Measurements from ENCODE around the gene TTLL9.
A peak's percentile ranks its signal among the peaks of the same experiment; 100 is the strongest.

TTLL9 gene, protein sequence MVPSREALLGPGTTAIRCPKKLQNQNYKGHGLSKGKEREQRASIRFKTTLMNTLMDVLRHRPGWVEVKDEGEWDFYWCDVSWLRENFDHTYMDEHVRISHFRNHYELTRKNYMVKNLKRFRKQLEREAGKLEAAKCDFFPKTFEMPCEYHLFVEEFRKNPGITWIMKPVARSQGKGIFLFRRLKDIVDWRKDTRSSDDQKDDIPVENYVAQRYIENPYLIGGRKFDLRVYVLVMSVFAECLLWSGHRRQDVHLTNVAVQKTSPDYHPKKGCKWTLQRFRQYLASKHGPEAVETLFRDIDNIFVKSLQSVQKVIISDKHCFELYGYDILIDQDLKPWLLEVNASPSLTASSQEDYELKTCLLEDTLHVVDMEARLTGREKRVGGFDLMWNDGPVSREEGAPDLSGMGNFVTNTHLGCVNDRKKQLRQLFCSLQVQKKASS

DNA sequence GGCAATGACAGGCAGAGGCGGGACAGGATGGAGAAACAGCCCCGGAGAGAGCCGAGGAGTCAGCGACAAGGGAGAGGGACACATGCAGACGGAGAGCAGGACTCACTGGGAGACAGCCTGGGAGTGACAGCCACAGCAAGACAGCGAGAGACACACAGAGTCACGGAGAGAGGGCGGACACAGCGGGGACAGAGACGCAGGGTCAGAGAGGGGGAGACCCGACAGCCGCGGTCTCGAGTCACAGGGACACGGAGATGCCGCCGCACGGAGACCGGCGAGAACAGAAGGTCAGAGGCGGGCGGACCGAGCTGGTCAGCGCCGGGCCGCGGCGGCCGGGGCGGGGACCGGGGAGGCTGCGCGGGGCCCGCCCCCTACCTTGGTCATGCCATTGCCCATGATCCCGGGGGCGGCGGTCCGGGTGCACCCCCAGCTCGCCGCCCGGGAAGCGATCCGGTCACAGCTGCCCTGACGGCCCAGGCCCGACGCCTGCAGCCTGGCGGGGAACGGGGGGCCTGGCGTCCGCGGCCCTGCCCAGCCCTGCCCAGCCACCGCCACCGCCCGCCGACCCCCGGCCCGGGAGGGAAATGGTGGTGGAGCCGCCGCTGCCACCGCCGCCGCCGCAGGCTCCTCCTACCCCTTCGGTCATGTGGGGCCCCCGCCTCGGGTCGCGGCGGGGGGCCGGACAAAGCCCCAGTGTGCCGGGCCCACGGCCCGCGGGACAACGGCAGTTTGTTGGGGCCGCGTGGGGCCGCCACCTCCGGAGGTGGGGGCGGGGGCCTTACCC lies at the start of gene TTLL9, which contains the start of gene DUSP15:
Gene TTLL9, plus strand, starts transcription at position 693 of the 784 bp plus-strand sequence. CDS start 493 bp downstream, outside the sequence.
Gene DUSP15, minus strand, starts transcription at position 586 of the 784 bp plus-strand sequence. Its CDS starts 190 bp downstream, at position 396.
- DNase-seq (ENCODE audit: low read depth, low spot score): no peak
- peaks cover 33% of the 10 kb centered on the region for H3K27me3 ChIP-seq (ENCODE audit: insufficient read depth, insufficient read length)
- peak within 1 kb of the TSS; percentile 75 for H3K9ac ChIP-seq (ENCODE audit: insufficient read length, low read depth)
- TF ChIP-seq ZNF274 (IDR thresholded peaks at IDR 0.05; ENCODE audit: low read depth, low read length) (no peak), SUZ12 (IDR thresholded peaks at IDR 0.05; ENCODE audit: extremely low read depth, insufficient read depth, insufficient read length) (no peak), YY1 (IDR thresholded peaks at IDR 0.05; ENCODE audit: insufficient read depth, insufficient read length) (no peak)
- no peaks in the 10 kb centered on the region for H3K36me3 ChIP-seq (ENCODE audit: insufficient read depth, insufficient read length, low read length)
- no peaks in the 10 kb centered on the region for H3K4me1 ChIP-seq (ENCODE audit: insufficient read depth, insufficient read length)
- no peaks in the 10 kb centered on the region for H3K9me3 ChIP-seq (ENCODE audit: insufficient read depth, low read length)
- H3K4me3 ChIP-seq (ENCODE audit: insufficient read length, low read depth): peak within 1 kb of the TSS; percentile 67

DNA sequence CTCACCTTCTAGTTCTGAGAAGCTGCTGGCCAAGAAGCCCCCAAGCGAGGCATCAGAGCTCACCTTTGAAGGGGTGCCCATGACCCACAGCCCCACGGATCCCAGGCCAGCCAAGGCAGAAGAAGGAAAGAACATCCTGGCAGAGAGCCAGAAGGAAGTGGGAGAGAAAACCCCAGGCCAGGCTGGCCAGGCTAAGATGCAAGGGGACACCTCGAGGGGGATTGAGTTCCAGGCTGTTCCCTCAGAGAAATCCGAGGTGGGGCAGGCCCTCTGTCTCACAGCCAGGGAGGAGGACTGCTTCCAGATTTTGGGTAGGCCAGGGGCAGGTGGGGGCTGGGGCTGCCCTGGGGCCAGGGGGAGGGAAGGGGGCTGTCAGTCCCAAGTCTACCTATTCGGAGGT lies 49.0 kb upstream of the TTLL9 start:
- Histone ChIP-seq H3K4me3 (ENCODE audit: insufficient read length, low read depth) (no peak overlapping the region), H3K36me3 (ENCODE audit: insufficient read depth, insufficient read length, low read length) (no peaks in the 10 kb centered on the region), H3K9me3 (ENCODE audit: insufficient read depth, low read length) (no peaks in the 10 kb centered on the region), H3K4me1 (ENCODE audit: insufficient read depth, insufficient read length) (peaks cover 15% of the 10 kb centered on the region), H3K9ac (ENCODE audit: insufficient read length, low read depth) (no peak overlapping the region), H3K27me3 (ENCODE audit: insufficient read depth, insufficient read length) (no peaks in the 10 kb centered on the region)
- TF ChIP-seq ZNF274 (IDR thresholded peaks at IDR 0.05; ENCODE audit: low read depth, low read length) (no peak), SUZ12 (IDR thresholded peaks at IDR 0.05; ENCODE audit: extremely low read depth, insufficient read depth, insufficient read length) (no peak), YY1 (IDR thresholded peaks at IDR 0.05; ENCODE audit: insufficient read depth, insufficient read length) (no peak)
- no peak for DNase-seq (ENCODE audit: low read depth, low spot score)

DNA sequence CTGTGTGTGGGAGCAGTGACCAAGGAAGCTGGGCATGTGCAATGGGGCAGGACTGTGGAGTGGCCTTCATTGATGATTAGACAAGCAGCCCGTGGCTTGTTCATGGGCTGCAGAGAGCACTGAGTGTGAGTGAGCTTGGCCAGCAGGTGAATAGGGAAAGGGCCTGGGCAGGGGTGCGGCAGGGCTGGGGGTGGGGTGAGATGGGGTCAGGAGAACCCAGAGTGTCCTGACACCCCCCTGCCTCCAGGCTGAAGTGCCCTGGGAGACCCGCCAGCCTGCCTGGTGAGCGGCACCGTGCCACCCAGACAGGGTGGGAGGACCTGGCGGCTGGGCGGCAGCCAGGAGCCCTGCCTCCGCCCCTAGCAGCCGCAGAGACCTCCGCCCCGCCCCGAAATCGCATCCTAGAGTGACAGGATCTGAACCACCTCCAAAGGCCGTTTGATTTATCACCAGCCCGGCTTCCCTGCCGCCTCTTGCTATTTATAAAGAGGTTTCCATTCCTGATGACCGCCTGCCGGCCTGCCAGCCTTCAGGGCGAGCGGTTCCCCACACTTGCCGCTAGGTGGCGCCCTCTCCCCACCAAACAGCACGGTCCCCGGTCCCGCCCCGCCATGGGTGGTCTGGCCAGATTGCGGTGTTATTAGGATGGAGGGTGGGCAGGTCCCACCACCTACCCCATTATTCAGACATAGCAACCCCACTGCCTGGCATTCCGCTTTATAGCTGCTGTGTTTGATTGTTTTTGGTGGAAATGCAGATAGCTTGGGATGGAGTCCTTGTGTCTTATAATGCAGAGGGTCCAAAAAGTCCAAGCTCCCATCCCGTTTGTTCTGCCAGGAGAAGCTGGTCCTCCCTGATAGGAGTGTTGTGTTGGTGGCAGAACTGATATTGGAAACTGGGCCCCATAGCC lies 47.8 kb upstream of the TTLL9 start:
- no peaks in the 10 kb centered on the region for H3K9me3 ChIP-seq (ENCODE audit: insufficient read depth, low read length)
- H3K4me3 ChIP-seq (ENCODE audit: insufficient read length, low read depth): no peak overlapping the region
- TF ChIP-seq YY1 (IDR thresholded peaks at IDR 0.05; ENCODE audit: insufficient read depth, insufficient read length): no peak
- no peak for TF ChIP-seq SUZ12 (IDR thresholded peaks at IDR 0.05; ENCODE audit: extremely low read depth, insufficient read depth, insufficient read length)
- no peak for TF ChIP-seq ZNF274 (IDR thresholded peaks at IDR 0.05; ENCODE audit: low read depth, low read length)
- H3K27me3 ChIP-seq (ENCODE audit: insufficient read depth, insufficient read length): no peaks in the 10 kb centered on the region
- peaks cover 5% of the 10 kb centered on the region for H3K36me3 ChIP-seq (ENCODE audit: insufficient read depth, insufficient read length, low read length)
- DNase-seq (ENCODE audit: low read depth, low spot score): no peak
- H3K4me1 ChIP-seq (ENCODE audit: insufficient read depth, insufficient read length): peaks cover 15% of the 10 kb centered on the region
- no peak overlapping the region for H3K9ac ChIP-seq (ENCODE audit: insufficient read length, low read depth)

DNA sequence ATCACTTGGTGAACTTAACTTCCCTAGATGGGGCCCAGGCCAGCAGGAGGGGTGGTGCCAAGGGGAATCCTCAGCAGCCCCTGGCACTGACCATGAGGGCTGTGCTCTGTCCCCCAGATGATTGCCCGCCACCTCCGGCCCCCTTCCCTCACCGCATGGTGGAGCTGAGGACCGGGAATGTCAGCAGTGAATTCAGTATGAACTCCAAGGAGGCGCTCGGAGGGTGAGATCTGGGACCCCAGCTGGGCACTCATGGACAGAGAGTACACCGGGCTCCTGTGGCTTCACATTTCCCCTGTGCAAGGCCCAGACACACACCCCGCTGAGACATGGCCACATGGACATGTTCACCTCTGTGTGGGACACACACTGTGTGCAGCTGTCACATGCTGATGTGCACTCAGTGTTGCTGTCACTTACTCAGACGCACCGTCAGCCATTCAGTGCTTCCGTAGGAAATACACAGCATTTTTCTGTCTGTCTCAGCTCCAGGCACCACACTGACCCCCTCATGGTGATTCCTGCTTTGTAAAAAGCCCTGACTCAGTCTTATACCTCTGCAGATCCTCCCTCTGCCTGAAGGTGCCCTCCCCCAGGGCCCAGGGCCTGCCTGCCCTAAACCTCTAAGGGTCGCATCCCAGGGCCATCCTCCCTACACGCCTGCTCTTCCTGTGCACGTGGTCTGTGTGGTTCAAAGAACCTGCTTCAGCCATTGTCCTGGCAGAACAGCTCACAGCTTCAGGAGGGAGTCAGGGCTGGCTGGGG lies 46.9 kb upstream of the TTLL9 start:
- H3K4me3 ChIP-seq (ENCODE audit: insufficient read length, low read depth): no peak overlapping the region
- TF ChIP-seq YY1 (IDR thresholded peaks at IDR 0.05; ENCODE audit: insufficient read depth, insufficient read length): no peak
- no peak for TF ChIP-seq ZNF274 (IDR thresholded peaks at IDR 0.05; ENCODE audit: low read depth, low read length)
- TF ChIP-seq SUZ12 (IDR thresholded peaks at IDR 0.05; ENCODE audit: extremely low read depth, insufficient read depth, insufficient read length): no peak
- H3K9me3 ChIP-seq (ENCODE audit: insufficient read depth, low read length): no peaks in the 10 kb centered on the region
- H3K4me1 ChIP-seq (ENCODE audit: insufficient read depth, insufficient read length): peaks cover 15% of the 10 kb centered on the region
- no peaks in the 10 kb centered on the region for H3K27me3 ChIP-seq (ENCODE audit: insufficient read depth, insufficient read length)
- H3K9ac ChIP-seq (ENCODE audit: insufficient read length, low read depth): peak overlapping the region; percentile 36
- peaks cover 5% of the 10 kb centered on the region for H3K36me3 ChIP-seq (ENCODE audit: insufficient read depth, insufficient read length, low read length)
- no peak for DNase-seq (ENCODE audit: low read depth, low spot score)

DNA sequence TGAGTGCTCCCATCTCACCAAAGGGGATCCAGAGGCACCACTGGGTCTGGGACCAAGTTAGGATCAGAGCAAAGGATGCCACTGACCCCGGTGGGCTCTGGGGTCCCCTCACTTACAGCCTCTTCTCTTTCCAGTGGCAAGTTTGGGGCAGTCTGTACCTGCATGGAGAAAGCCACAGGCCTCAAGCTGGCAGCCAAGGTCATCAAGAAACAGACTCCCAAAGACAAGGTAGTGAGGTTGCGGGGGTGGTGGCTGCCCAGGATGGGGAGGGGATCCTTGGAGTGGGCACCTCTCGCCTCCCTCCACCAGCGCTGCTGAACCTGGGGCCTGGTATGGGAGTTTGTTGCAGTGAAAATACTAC lies 46.3 kb upstream of the TTLL9 start:
- Histone ChIP-seq H3K4me1 (ENCODE audit: insufficient read depth, insufficient read length) (peaks cover 15% of the 10 kb centered on the region), H3K9ac (ENCODE audit: insufficient read length, low read depth) (peak overlapping the region; percentile 27), H3K27me3 (ENCODE audit: insufficient read depth, insufficient read length) (no peaks in the 10 kb centered on the region), H3K36me3 (ENCODE audit: insufficient read depth, insufficient read length, low read length) (peaks cover 5% of the 10 kb centered on the region), H3K9me3 (ENCODE audit: insufficient read depth, low read length) (no peaks in the 10 kb centered on the region), H3K4me3 (ENCODE audit: insufficient read length, low read depth) (no peak overlapping the region)
- DNase-seq (ENCODE audit: low read depth, low spot score): no peak
- no peak for TF ChIP-seq YY1 (IDR thresholded peaks at IDR 0.05; ENCODE audit: insufficient read depth, insufficient read length)
- no peak for TF ChIP-seq SUZ12 (IDR thresholded peaks at IDR 0.05; ENCODE audit: extremely low read depth, insufficient read depth, insufficient read length)
- TF ChIP-seq ZNF274 (IDR thresholded peaks at IDR 0.05; ENCODE audit: low read depth, low read length): no peak

All from NT2/D1 (cell line).